MM.1S (cell line): Measurements from ENCODE around the gene LRRC37A.
"Not testable (repeated sequence)": the region's sequence is repeated elsewhere in the genome, so short reads cannot be mapped to it uniquely, and the experiment has no call there.

Source experiments
- DNase-seq: peaks from one replicate; pipeline ENCODE4 v3.0.0-alpha.2; 2015
- H2AFZ ChIP-seq: fragments of 300-600 bp; sonication (generic); 2 replicates; pipeline ENCODE4 v1.6.0; 2016; ENCODE audit warnings: antibody characterized with exemption, low read length
- H3F3A ChIP-seq: fragments of 300-600 bp; sonication (generic); 2 replicates; pipeline ENCODE4 v1.6.1; 2016; ENCODE audit warnings: mild to moderate bottlenecking, antibody characterized with exemption, low read length, moderate library complexity, mixed read lengths; ENCODE audit not compliant: insufficient read depth
- H3K27ac ChIP-seq: fragments of 300-600 bp; sonication (generic); 2 replicates; pipeline ENCODE4 v1.5.1; 2016; ENCODE audit warnings: mild to moderate bottlenecking, low read length
- H3K27me3 ChIP-seq: fragments of 300-600 bp; sonication (generic); replicated peaks from 2 replicates; pipeline ENCODE4 v1.6.0; 2016; ENCODE audit warnings: low read length; ENCODE audit not compliant: insufficient read depth
- H3K36me3 ChIP-seq: fragments of 300-600 bp; sonication (generic); replicated peaks from 2 replicates; pipeline ENCODE4 v1.6.1; 2016; ENCODE audit warnings: mild to moderate bottlenecking, low read length, mixed read lengths; ENCODE audit not compliant: insufficient read depth
- H3K4me1 ChIP-seq: fragments of 300-600 bp; sonication (generic); 2 replicates; pipeline ENCODE4 v1.6.1; 2016; ENCODE audit warnings: low read length, mixed read lengths
- H3K4me2 ChIP-seq: fragments of 300-600 bp; sonication (generic); 2 replicates; pipeline ENCODE4 v1.6.0; 2016; ENCODE audit warnings: low read depth, low read length
- H3K4me3 ChIP-seq: fragments of 300-600 bp; sonication (generic); 2 replicates; pipeline ENCODE4 v1.5.1; 2016; ENCODE audit warnings: low read length, mixed read lengths
- H3K79me2 ChIP-seq: fragments of 300-600 bp; sonication (generic); 2 replicates; pipeline ENCODE4 v1.6.1; 2016; ENCODE audit warnings: mixed run types, low read length, mixed read lengths
- H3K9ac ChIP-seq: fragments of 300-600 bp; sonication (generic); 2 replicates; pipeline ENCODE4 v1.6.1; 2016; ENCODE audit warnings: low read length, mixed read lengths
- H3K9me2 ChIP-seq: fragments of 300-600 bp; sonication (generic); replicated peaks from 2 replicates; pipeline ENCODE4 v1.6.1; 2016; ENCODE audit warnings: mild to moderate bottlenecking, low read length, mixed read lengths; ENCODE audit not compliant: insufficient read depth
- H3K9me3 ChIP-seq: fragments of 300-600 bp; sonication (generic); replicated peaks from 2 replicates; pipeline ENCODE4 v1.6.1; 2016; ENCODE audit warnings: mild to moderate bottlenecking, low read length, mixed read lengths; ENCODE audit not compliant: insufficient read depth
- H4K20me1 ChIP-seq: fragments of 300-600 bp; sonication (generic); 2 replicates; pipeline ENCODE4 v1.6.1; 2016; ENCODE audit warnings: mild to moderate bottlenecking, low read length, moderate library complexity, mixed read lengths; ENCODE audit not compliant: insufficient read depth
- TF ChIP-seq, protein P1 (sequence below): fragments of 300-600 bp; sonication (generic); IDR thresholded peaks from 2 replicates; pipeline ENCODE4 v1.5.1; 2016; ENCODE audit warnings: antibody characterized with exemption, low read length, mixed read lengths

The LRRC37A gene

GRCh38 chr17:46286764-46287221 lies 8.1 kb upstream of the LRRC37A start:
- not testable (repeated sequence) for H4K20me1 ChIP-seq, H3K9ac ChIP-seq, H3K4me2 ChIP-seq, H3K4me1 ChIP-seq, H3K27ac ChIP-seq, H3K36me3 ChIP-seq, H3F3A ChIP-seq, H3K9me2 ChIP-seq, H2AFZ ChIP-seq, H3K79me2 ChIP-seq, H3K4me3 ChIP-seq, H3K27me3 ChIP-seq, H3K9me3 ChIP-seq
- TF ChIP-seq, protein P1, sequence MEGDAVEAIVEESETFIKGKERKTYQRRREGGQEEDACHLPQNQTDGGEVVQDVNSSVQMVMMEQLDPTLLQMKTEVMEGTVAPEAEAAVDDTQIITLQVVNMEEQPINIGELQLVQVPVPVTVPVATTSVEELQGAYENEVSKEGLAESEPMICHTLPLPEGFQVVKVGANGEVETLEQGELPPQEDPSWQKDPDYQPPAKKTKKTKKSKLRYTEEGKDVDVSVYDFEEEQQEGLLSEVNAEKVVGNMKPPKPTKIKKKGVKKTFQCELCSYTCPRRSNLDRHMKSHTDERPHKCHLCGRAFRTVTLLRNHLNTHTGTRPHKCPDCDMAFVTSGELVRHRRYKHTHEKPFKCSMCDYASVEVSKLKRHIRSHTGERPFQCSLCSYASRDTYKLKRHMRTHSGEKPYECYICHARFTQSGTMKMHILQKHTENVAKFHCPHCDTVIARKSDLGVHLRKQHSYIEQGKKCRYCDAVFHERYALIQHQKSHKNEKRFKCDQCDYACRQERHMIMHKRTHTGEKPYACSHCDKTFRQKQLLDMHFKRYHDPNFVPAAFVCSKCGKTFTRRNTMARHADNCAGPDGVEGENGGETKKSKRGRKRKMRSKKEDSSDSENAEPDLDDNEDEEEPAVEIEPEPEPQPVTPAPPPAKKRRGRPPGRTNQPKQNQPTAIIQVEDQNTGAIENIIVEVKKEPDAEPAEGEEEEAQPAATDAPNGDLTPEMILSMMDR: peak; percentile 51
- peak; percentile 75 for DNase-seq

- not testable (repeated sequence) for H3K79me2 ChIP-seq, H3K9ac ChIP-seq, H3K9me3 ChIP-seq, H3K4me2 ChIP-seq, H3K36me3 ChIP-seq, H4K20me1 ChIP-seq, DNase-seq, H3K4me3 ChIP-seq, H3K27ac ChIP-seq, H3F3A ChIP-seq, H2AFZ ChIP-seq, H3K4me1 ChIP-seq, H3K27me3 ChIP-seq, H3K9me2 ChIP-seq
Observed at GRCh38 chr17:46287587-46287986, 7.3 kb upstream of the LRRC37A start.

DNA sequence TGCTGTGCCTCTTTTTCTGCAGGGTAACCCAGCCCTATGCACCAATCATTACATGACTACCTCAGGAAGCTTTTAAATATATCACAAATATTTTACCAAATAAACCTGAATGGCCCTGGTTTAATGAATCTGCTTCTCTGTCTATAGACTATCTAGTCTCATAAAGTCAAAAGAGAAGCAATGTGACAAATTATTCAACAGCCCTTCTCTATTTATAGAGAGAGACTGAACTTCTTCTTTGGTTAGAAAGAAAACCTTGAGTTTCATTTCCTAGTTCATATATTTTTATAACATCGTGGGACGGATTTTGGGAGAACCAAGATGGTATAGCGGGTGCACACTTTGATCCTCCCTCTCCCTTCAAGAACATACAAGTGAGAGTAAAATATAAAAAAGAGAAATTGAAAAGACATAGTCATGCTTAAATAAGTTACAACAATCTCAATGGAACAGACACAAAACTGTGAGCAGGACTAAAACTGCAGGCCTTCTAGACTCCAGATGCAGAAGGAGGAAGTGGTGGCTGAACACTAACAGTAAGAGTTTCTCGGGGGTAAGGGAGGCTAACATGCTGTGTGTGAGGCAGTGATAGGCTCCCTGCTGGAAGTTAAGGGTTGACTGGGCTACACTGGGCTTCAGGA lies 3.9 kb upstream of the LRRC37A start:
- not testable (repeated sequence) for H3F3A ChIP-seq, H3K9ac ChIP-seq, H3K9me3 ChIP-seq, H3K4me3 ChIP-seq, H3K4me1 ChIP-seq, H3K79me2 ChIP-seq, H3K9me2 ChIP-seq, H3K27me3 ChIP-seq, H3K36me3 ChIP-seq, H4K20me1 ChIP-seq
- 0 out of 2 replicates have a peak overlapping the region, but pooled peaks have one; percentile 14 for H2AFZ ChIP-seq
- H3K27ac ChIP-seq: peak overlapping the region; percentile 59; the same call in 1 of the 2 replicates
- peak; percentile 49 for DNase-seq
- H3K4me2 ChIP-seq: peak overlapping the region; percentile 52; the same call in 1 of the 2 replicates

DNA sequence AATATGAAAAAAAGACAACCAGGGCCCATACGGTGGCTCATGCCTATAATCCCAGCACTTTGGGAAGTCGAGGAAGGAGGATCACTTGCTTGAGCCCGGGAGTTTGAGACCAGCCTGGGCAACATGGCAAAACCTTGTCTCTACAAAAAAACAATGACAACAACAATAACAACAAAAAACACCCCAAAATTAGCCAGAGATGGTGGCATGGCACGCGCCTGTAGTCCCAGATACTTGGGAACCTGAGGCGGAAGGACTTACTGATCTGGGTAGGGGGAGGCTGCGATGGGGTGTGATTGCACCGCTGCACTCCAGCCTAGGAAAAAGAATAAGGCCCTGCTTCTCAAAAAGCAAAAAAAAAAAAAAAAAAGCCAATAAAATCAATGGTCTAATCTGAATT lies 3.3 kb upstream of the LRRC37A start:
- not testable (repeated sequence) for H3K9me3 ChIP-seq, H3F3A ChIP-seq, H3K4me1 ChIP-seq, H3K9me2 ChIP-seq, H3K4me3 ChIP-seq, DNase-seq, H3K4me2 ChIP-seq, H4K20me1 ChIP-seq, H3K36me3 ChIP-seq, H3K9ac ChIP-seq, H3K27me3 ChIP-seq, H2AFZ ChIP-seq, H3K79me2 ChIP-seq
- H3K27ac ChIP-seq: peak overlapping the region; percentile 59; the same call in 1 of the 2 replicates

DNA sequence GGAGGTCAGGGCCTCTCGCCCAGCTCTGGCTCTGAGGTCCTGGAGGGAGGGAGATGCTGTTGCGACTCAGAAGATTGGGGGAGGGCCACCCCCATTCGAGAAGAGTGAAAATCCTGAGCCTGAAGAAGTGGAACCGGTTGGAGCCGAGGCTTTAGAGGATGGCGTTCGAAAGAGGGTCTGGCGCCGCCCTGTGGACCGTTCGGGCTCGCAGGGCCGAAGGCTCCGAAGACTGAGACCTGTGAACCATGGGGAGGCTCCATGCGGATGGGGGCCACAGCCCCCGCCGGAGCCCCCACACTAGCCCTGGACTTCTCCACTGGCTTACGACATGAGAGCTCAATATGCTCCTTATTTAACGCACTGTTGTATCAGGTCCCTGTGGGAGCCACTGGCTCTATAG lies 46.3 kb downstream of the LRRC37A start:
- not testable (repeated sequence) for H3K9me2 ChIP-seq, H3K9ac ChIP-seq, DNase-seq

DNA sequence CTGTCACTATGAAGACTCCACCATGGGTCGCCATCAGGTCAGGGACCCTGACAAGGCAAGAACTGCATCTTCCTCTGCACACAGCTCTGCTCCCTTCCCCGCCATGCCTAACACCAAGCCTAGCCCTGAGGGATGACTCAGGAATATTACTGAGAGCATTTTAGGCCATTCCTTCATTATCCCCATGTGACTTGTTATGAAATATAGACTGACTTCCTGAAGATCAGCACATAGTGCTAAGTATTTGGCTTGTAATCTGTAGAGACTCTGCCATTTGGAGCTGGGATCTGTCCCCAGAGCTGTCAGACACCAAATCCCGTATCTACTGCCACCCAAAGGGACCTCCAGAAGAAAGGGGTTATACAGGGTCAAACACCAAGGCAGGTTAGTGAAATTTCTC lies 47.2 kb downstream of the LRRC37A start:
- H3K4me1 ChIP-seq, H3F3A ChIP-seq, H3K79me2 ChIP-seq, DNase-seq, H3K27ac ChIP-seq, H3K4me2 ChIP-seq, H3K9me3 ChIP-seq, H3K9ac ChIP-seq, H4K20me1 ChIP-seq, H3K36me3 ChIP-seq, H2AFZ ChIP-seq, H3K9me2 ChIP-seq, H3K4me3 ChIP-seq, H3K27me3 ChIP-seq: not testable (repeated sequence)

More for the DNA sequence above, 46.3 kb downstream of the LRRC37A start:
- H3K4me3 ChIP-seq, H3K79me2 ChIP-seq, H2AFZ ChIP-seq, H3K4me2 ChIP-seq, H3F3A ChIP-seq, H3K9me3 ChIP-seq, H4K20me1 ChIP-seq, H3K27me3 ChIP-seq, H3K36me3 ChIP-seq, H3K4me1 ChIP-seq, H3K27ac ChIP-seq: not testable (repeated sequence)

GRCh38 chr17:46348345-46348744 lies 53.4 kb downstream of the LRRC37A start:
- not testable (repeated sequence) for H2AFZ ChIP-seq, H3K79me2 ChIP-seq, H3K9me2 ChIP-seq, DNase-seq, H3K27ac ChIP-seq, H3K9me3 ChIP-seq, H3K27me3 ChIP-seq, H3K9ac ChIP-seq, H3K4me1 ChIP-seq, H3K4me2 ChIP-seq, H3F3A ChIP-seq, H3K4me3 ChIP-seq, H4K20me1 ChIP-seq, H3K36me3 ChIP-seq
